Activated T-cell treated with anti-CD3 and anti-CD28 coated beads, Interleukin-2, amount 50 U/mL, for 24 hours (primary cell): Measurements from ENCODE around the gene RHOXF2.
"Not testable (repeated sequence)": the region's sequence is repeated elsewhere in the genome, so short reads cannot be mapped to it uniquely, and the experiment has no call there.

ENCODE experiments used
- DNase-seq: peaks from one replicate; pipeline ENCODE4 v3.0.0-alpha.2; 2020
- H3K27ac Mint-ChIP-seq: 2 replicates; pipeline ENCODE4 v1.8.0; 2020; ENCODE audit warnings: mild to moderate bottlenecking, mixed read lengths
- H3K27me3 Mint-ChIP-seq: 2 replicates; pipeline ENCODE4 v1.8.0; 2020; ENCODE audit warnings: mixed read lengths
- H3K36me3 Mint-ChIP-seq: 2 replicates; pipeline ENCODE4 v1.8.0; 2020; ENCODE audit warnings: low read depth, mixed read lengths
- H3K4me1 Mint-ChIP-seq: 2 replicates; pipeline ENCODE4 v1.8.0; 2020; ENCODE audit warnings: low read depth, mixed read lengths
- H3K4me3 Mint-ChIP-seq: 2 replicates; pipeline ENCODE4 v1.8.0; 2020; ENCODE audit warnings: mild to moderate bottlenecking, moderate library complexity, mixed read lengths
- H3K9me3 Mint-ChIP-seq: 2 replicates; pipeline ENCODE4 v1.8.0; 2020; ENCODE audit warnings: mixed read lengths

The RHOXF2 gene

DNA sequence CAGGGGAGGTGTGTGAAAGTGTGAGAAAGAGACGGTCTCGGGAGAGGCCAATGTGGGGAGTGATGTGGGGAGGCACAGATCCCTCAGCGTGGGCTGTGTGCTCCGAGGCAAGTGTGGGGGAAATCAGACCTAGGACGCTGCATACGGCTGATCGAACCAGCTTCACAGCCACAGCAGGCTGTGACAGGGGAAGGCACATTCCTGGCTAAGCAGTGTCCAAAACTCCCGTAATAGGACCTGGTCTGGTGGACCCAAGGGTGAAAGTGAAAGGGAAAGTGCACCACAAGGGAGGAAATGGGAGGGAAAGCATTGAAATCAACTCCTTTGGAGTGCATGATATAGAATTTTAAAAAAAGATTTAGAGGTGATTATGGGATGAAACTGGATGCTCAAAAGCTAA lies 10.9 kb upstream of the RHOXF2 start:
- Mint-ChIP-seq H3K27ac (no peak overlapping the region), H3K4me1 (peaks cover 21% of the 10 kb centered on the region), H3K27me3 (peaks cover 9% of the 10 kb centered on the region), H3K36me3 (no peaks in the 10 kb centered on the region), H3K4me3 (no peak overlapping the region), H3K9me3 (no peaks in the 10 kb centered on the region)
- no peak for DNase-seq

DNA sequence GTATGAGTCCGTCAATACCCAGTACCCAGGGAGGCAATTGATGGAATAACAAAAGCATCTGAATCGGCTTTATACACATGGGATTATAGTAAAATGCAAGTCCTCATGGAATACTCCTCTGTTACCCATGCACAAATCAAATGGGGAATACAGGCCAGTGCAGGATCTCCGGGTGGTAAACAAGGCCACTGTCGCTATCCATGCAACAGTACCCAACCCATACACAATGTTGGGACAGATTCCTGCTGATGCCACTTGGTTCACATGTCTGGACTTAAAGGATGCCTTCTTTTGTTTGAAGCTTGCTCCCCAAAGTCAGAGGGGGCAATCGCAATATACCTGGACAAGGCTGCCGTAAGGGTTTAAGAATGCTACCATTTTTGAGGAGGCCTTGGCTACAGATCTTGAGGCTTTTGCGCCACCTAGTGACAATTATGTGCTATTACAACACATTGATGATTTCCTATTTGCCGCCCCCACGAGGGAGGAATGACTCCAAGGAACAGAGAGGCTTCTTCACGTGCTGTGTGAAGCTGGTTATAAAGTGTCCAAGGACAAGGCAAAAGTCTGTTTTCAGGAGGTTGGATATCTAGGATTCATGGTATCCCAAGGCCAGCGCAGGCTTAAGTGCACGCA lies 8.2 kb upstream of the RHOXF2 start:
- not testable (repeated sequence) for H3K27me3 Mint-ChIP-seq, H3K36me3 Mint-ChIP-seq, DNase-seq, H3K27ac Mint-ChIP-seq, H3K9me3 Mint-ChIP-seq, H3K4me3 Mint-ChIP-seq
- peaks cover 10% of the 10 kb centered on the region for H3K4me1 Mint-ChIP-seq

DNA sequence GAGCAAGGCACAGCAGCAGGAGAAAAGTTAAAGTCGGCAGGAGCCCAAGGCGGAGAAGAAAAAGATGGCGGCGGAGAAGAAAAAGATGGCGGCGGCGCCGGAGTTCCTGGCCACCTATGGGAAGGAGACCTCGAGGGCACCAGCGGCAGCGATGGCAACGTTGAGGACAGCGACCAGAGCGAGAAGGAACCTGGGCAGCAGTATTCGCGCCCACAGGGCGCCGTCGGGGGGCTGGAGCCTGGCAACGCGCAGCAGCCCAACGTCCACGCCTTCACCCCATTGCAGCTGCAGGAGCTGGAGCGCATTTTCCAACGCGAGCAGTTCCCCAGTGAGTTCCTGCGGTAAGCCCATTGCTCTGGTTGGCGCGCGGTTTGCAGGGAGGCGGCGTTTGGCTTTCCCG lies 673 bp downstream of the RHOXF2 start:
- H3K9me3 Mint-ChIP-seq, H3K4me3 Mint-ChIP-seq, H3K27me3 Mint-ChIP-seq, H3K4me1 Mint-ChIP-seq, DNase-seq, H3K27ac Mint-ChIP-seq, H3K36me3 Mint-ChIP-seq: not testable (repeated sequence)

DNA sequence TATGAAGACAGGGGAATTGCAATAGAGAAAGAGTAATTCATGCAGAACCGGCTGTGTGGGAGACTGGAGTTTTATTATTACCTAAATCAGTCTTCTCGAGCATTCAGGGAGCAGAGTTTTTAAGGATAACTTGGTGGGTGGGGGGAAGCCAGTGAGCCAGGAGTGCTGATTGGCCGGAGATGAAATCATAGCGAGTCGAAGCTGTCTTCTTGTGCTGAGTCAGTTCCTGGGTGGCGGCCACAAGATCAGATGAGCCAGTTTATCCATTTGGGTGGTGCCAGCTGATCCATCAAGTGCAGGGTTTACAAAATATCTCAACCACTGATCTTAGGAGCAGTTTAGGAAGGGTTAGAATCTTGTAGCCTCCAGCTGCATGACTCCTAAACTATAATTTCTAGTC lies 34.8 kb downstream of the RHOXF2 start:
- not testable (repeated sequence) for H3K9me3 Mint-ChIP-seq, H3K4me3 Mint-ChIP-seq, H3K36me3 Mint-ChIP-seq, H3K27me3 Mint-ChIP-seq, H3K27ac Mint-ChIP-seq, H3K4me1 Mint-ChIP-seq, DNase-seq

DNA sequence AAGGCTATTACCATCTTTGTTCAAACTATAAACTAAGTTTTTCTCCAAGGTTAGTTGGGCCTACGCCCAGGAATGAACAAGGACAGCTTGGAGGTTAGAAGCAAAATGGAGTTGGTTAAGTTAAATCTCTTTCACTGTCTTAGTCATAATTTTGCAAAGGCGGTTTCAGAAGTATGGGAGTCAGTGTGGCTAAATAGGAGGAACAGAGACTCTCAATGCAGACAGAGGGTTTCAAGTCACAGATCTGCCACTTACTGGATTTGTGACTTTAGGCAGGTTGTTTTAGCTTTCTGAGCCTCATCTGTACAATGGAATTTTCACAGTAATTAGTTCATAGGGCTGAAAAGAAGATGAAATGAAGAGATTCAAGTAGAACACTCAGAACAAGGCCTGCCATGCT lies 35.3 kb downstream of the RHOXF2 start:
- not testable (repeated sequence) for H3K27ac Mint-ChIP-seq, H3K9me3 Mint-ChIP-seq, H3K36me3 Mint-ChIP-seq, H3K4me1 Mint-ChIP-seq, H3K27me3 Mint-ChIP-seq, DNase-seq, H3K4me3 Mint-ChIP-seq

DNA sequence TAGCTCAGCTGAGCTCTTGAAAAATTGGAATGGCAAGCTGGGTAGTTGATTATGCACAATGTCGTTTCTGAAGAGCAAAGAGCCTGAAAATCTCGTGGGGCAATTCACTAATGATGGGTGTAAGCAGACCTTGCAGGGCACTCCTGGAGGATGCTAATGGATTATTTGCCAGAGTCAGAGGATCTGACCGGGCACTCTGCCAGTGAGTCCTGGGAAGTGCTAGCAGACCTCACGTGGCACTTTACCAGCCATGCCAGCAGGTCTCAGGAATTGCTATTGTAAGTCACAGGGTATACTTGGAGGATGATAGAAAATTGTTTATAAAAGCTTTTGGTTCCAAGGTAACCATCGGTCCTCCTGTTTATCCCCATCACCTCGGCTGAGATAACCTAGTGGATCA lies 37.4 kb downstream of the RHOXF2 start:
- not testable (repeated sequence) for DNase-seq, H3K4me1 Mint-ChIP-seq, H3K27ac Mint-ChIP-seq, H3K4me3 Mint-ChIP-seq, H3K36me3 Mint-ChIP-seq, H3K9me3 Mint-ChIP-seq
- peaks cover 11% of the 10 kb centered on the region for H3K27me3 Mint-ChIP-seq

DNA sequence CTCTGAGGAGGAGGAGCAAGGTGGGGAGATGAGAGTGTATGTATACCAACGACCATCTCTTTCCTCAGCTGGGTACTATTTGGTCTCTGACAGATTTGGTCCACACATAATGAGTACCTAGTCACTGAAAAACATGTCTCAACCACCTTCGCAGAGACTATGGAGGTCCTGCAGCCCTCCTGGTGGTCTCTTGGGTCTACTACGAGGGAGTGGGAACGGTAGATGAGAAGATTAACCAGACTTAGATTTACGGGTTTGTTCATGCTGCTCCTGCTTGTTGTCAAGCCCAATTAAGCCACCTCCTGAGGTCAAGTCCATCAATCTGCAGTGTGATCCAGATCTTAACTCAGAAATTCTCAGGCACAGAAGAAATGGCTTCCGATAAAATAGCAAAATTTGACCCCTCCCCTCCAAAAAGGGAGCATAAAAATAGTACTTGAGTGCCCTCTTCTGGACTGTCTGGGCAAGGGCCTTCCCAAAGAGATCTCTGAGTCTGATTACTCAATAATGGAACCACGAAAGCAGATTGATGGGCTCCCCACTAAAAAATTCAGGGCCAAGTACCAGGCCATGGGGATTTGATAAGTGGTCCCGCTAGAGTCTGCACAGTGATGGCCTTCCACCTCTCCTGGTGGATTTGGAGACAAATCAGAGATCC lies 38.3 kb downstream of the RHOXF2 start:
- peaks cover 11% of the 10 kb centered on the region for H3K27me3 Mint-ChIP-seq
- H3K4me3 Mint-ChIP-seq, H3K9me3 Mint-ChIP-seq, H3K36me3 Mint-ChIP-seq, H3K4me1 Mint-ChIP-seq, DNase-seq, H3K27ac Mint-ChIP-seq: not testable (repeated sequence)

DNA sequence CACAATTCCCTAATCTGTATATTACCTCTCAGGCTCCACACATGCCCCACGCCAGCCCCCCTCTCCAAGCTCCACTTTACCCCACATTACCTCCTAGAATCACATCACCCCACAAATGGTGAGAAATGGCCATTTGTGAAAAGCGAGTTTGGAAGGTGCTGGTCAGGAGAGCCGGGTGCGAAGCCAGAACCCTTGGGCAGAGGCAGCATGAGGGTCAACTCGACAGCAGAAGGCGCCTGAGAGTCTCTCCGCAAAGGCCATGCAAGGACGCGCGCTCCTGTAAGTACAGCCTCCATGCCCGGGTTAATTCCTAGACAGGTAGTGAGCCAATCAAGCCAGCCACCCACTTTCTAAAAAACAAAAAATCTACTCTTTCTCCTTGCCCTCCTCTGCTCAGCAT lies 42.4 kb downstream of the RHOXF2 start:
- no peaks in the 10 kb centered on the region for H3K4me1 Mint-ChIP-seq
- H3K27me3 Mint-ChIP-seq, result peaks cover 17% of the 10 kb centered on the region
- H3K27ac Mint-ChIP-seq, result no peak overlapping the region
- no peaks in the 10 kb centered on the region for H3K36me3 Mint-ChIP-seq
- H3K9me3 Mint-ChIP-seq, result no peaks in the 10 kb centered on the region
- H3K4me3 Mint-ChIP-seq, result no peak overlapping the region
- no peak for DNase-seq

DNA sequence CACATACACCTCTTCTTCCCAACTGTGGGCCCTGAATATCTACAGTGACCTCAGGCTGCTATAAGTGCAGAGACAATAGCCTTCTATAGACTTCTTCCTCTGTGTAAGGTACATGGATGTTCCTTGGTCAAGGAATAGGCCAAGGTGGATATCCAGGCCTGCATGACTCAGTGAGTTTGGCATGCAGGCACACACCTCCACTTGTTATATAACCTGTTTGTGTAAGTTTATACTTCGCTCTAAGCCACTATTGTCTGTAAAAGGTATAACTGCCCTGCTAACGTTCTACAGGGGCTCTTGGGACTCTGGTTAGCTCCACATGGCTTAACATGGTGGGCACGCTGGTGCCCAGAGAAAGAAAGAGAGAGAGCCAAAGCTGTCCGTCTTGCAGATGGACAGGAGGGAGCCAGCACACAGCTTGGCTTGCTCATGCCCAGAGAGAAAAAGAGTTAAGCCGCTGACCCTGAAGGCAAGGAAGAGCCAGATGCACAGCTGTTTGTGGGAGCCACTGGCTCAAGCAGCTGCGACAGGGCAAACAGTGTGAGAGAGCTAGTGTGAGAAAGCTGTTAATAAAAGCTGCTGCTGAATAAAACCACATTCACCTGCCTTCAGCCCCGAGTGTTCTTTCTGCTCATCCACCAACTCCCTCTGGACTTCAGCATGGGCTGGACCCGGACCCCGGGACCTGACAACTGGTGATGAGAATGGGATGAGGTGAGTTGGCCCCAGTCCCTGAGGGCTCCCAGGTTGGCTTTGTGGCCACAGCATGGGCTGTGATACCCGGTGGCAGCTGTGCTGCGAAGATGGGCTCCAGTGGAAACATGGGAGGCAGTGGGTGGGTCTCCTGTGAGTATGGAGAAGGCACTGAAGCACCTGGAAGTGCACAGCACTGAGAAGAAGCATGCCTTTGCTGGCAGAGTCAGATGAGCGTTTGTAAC lies 47.7 kb downstream of the RHOXF2 start:
- H3K27me3 Mint-ChIP-seq, result peaks cover 10% of the 10 kb centered on the region
- no peaks in the 10 kb centered on the region for H3K9me3 Mint-ChIP-seq
- no peak for DNase-seq
- no peaks in the 10 kb centered on the region for H3K36me3 Mint-ChIP-seq
- no peaks in the 10 kb centered on the region for H3K4me1 Mint-ChIP-seq
- no peak overlapping the region for H3K4me3 Mint-ChIP-seq
- H3K27ac Mint-ChIP-seq, result no peak overlapping the region

DNA sequence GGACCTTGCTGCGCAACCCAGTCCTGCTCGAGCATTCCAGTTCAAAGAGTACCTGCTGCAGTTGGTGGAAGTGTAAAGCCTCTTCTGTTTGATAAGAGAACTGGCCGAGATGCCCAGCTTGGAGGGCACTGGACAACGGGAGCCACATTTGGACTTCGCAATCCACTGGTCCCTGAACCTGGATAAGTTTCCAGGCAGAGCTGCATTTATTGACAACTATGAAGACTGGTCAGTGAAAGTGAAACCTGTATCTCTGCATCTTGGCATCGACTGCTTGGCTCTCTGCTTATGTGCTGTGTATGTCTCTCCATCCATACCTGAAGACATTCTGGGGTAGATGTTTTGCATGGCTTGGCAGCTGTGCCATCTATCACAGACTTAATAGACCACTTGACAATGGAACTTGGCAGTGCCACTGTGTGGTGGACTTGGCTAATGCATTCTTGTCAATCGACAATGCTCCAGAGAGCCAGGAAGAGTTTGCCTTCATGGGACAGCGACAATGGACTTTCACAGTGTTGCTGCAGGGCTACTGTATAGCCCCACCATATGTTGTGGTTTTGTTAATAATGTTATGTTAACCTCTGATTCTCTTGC lies 48.7 kb downstream of the RHOXF2 start:
- H3K9me3 Mint-ChIP-seq, result no peaks in the 10 kb centered on the region
- H3K4me1 Mint-ChIP-seq, result no peaks in the 10 kb centered on the region
- H3K36me3 Mint-ChIP-seq, result no peaks in the 10 kb centered on the region
- no peak overlapping the region for H3K27ac Mint-ChIP-seq
- peaks cover 10% of the 10 kb centered on the region for H3K27me3 Mint-ChIP-seq
- no peak for DNase-seq
- H3K4me3 Mint-ChIP-seq, result no peak overlapping the region

DNA sequence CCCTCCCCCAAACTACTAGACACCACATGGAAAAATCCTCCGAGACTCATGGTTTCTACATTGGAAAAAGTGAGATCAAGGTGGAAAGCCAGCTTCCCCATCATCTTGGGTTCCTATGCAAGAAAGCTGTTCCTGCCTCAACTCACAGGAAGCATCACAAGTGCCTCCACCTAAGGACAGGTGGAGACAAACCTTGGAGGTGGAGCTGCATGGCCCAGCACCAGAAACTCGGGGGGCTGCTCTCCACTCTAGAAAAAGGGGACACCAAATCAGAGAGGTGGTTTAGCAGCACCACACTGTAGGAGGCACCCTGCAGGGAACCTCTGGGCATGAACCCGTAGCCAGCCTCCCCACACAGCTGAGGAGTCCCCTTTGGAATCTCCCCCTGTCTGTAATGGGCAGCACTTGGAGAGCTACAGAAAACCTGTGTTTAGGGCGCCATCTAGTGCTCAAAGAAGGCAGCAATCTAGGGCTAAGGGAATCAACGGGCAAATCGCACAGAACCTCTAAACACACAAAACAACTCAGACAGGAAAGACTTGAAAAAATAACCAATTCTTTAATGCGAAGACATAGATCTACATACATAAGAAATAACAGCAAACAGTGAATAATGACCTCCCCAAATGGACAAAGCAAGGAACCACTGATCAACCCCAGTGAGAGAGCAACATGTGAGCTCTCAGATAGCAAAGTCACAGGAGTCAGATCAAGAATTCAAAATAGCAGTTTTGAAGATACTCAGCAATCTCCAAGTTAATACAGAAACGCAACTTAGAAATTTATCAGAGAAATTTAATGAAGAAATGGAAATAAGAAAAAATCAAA lies 55.2 kb downstream of the RHOXF2 start:
- Mint-ChIP-seq H3K27ac (no peak overlapping the region), H3K4me1 (peaks cover 6% of the 10 kb centered on the region), H3K4me3 (no peak overlapping the region), H3K36me3 (no peaks in the 10 kb centered on the region), H3K27me3 (peaks cover 20% of the 10 kb centered on the region), H3K9me3 (no peaks in the 10 kb centered on the region)
- DNase-seq, result peak; percentile 60
